Measurements from ENCODE around the gene ACLY.

GRCh38 chr17:41939693-41940090, 20.9 kb upstream of the ACLY start:
- no peak for TF ChIP-seq POLR2AphosphoS5 (IDR thresholded peaks at IDR 0.05; ENCODE audit: low read depth)
- TF ChIP-seq CTCF (conservative IDR thresholded peaks at IDR 0.05; ENCODE audit: low read depth in 2 of 2), result no peak
- TF ChIP-seq EZH2phosphoT487 (IDR thresholded peaks at IDR 0.05; ENCODE audit: unreplicated experiment), result no peak
- no peak for TF ChIP-seq REST (IDR thresholded peaks at IDR 0.05; ENCODE audit: unreplicated experiment)
- TF ChIP-seq EZH2 (IDR thresholded peaks at IDR 0.05; ENCODE audit: low read depth, unreplicated experiment), result no peak
- no peak for TF ChIP-seq CREB1 (CRISPR knock-in tag; IDR thresholded peaks at IDR 0.05; ENCODE audit: low read depth)
- no peak for TF ChIP-seq JUNB (IDR thresholded peaks at IDR 0.05; ENCODE audit: unreplicated experiment)
- no peak for TF ChIP-seq ZNF331 (CRISPR knock-in tag; IDR thresholded peaks at IDR 0.05; ENCODE audit: low read depth)
- no peak for TF ChIP-seq STAT1 (IDR thresholded peaks at IDR 0.05; ENCODE audit: unreplicated experiment)
- TF ChIP-seq NANOG (IDR thresholded peaks at IDR 0.05; ENCODE audit: borderline replicate concordance), result no peak
- TF ChIP-seq ETS1 (IDR thresholded peaks at IDR 0.05), result no peak

All from GM23338 (cell line).